Suprapubic skin (tissue), 4 donors: ENCODE data around the gene COQ10B. TPM values are rescaled to one million over a fixed set of nuclear protein-coding genes. Genes with fewer than 3 reads are reported as not detected.

Experiments used
- DNase-seq, 2 donors: peaks; one replicate each; pipeline ENCODE4 v3.0.0-alpha.2; 2019; ENCODE audit warnings: low spot score in 2 of 2
- H3K27ac ChIP-seq: fragments of 200-600 bp; sonication (generic); one replicate; pipeline ENCODE4 v1.5.1; 2019
- H3K27me3 ChIP-seq: fragments of 200-600 bp; sonication (generic); one replicate; pipeline ENCODE4 v1.5.1; 2019
- H3K36me3 ChIP-seq: fragments of 200-600 bp; sonication (generic); one replicate; pipeline ENCODE4 v1.5.1; 2019
- H3K4me1 ChIP-seq: fragments of 200-600 bp; sonication (generic); one replicate; pipeline ENCODE4 v1.5.1; 2019
- H3K4me3 ChIP-seq: fragments of 200-600 bp; sonication (generic); one replicate; pipeline ENCODE4 v1.5.1; 2019; ENCODE audit warnings: mild to moderate bottlenecking
- H3K9me3 ChIP-seq: fragments of 200-600 bp; sonication (generic); one replicate; pipeline ENCODE4 v1.5.1; 2019
- CTCF ChIP-seq, 2 donors: fragments of 200-600 bp in 1 of 2; fragments of 450-650 bp in 1 of 2; sonication (generic) in 1 of 2; IDR thresholded peaks; one replicate each; pipeline ENCODE4 v1.5.1; 2016 to 2019; ENCODE audit warnings: antibody characterized with exemption in 2 of 2, mild to moderate bottlenecking in 1 of 2, moderate library complexity in 1 of 2
- EP300 ChIP-seq: sonication (generic); formaldehyde crosslinking; IDR thresholded peaks from one replicate; pipeline ENCODE4 v1.6.1; 2017; ENCODE audit warnings: antibody characterized with exemption
- POLR2A ChIP-seq, 2 donors: fragments of 450-650 bp; IDR thresholded peaks; one replicate each; pipeline ENCODE4 v1.6.1; 2017; ENCODE audit warnings: antibody characterized with exemption in 2 of 2, mild to moderate bottlenecking in 2 of 2, moderate library complexity in 2 of 2
- POLR2AphosphoS5 ChIP-seq, 3 donors: sonication (generic); formaldehyde crosslinking; IDR thresholded peaks; one replicate each; pipeline ENCODE4 v1.6.1; 2017; ENCODE audit warnings: antibody characterized with exemption in 3 of 3
- WGBS: methylation state at CpG from one replicate; pipeline ENCODE4 v1.1.5; 2018; 5-methylcytosine and 5-hydroxymethylcytosine counted together
- total RNA-seq, 4 donors: library from RNA; depleted of rRNA; stranded (reverse); fragments of >200 nt; gene quantifications; one replicate each; pipeline ENCODE4 v1.1.0, GENCODE V29; 2016

Gene COQ10B
- total RNA-seq, 4 donors from 2014 or later, result 19.7 to 30.5 (median 25.2) TPM

GRCh38 chr2:197452754-197453122 is 614 bp upstream of the COQ10B start:
- peak overlapping the region; percentile 99 for H3K27ac ChIP-seq
- H3K4me1 ChIP-seq, result peaks cover 31% of the 10 kb centered on the region
- peak overlapping the region; percentile 73 for H3K4me3 ChIP-seq
- no peaks in the 10 kb centered on the region for H3K36me3 ChIP-seq
- H3K27me3 ChIP-seq, result no peaks in the 10 kb centered on the region
- H3K9me3 ChIP-seq, result no peaks in the 10 kb centered on the region
- no peak for DNase-seq
- TF ChIP-seq POLR2A (IDR thresholded peaks at IDR 0.05), result peak in 1 of 2 donors; percentile 66
- TF ChIP-seq EP300, result no peak
- WGBS, result 3% methylated on average over 11 of the region's 11 CpGs

- no peaks in the 10 kb centered on the region for H3K9me3 ChIP-seq
- no peaks in the 10 kb centered on the region for H3K27me3 ChIP-seq
- TF ChIP-seq POLR2AphosphoS5 (IDR thresholded peaks at IDR 0.05) (peak in 1 of 3 donors; percentile 12), EP300 (no peak), POLR2A (IDR thresholded peaks at IDR 0.05) (peak; percentile 13 to 24), CTCF (IDR thresholded peaks at IDR 0.05) (no peak)
- peaks cover under 1% of the 10 kb centered on the region for H3K36me3 ChIP-seq
- peak overlapping the region; percentile 99 for H3K27ac ChIP-seq
- H3K4me1 ChIP-seq, result peaks cover 36% of the 10 kb centered on the region
- H3K4me3 ChIP-seq, result peak overlapping the region; percentile 73
- WGBS, result 0% methylated on average over 11 of the region's 11 CpGs
- DNase-seq, result peak in 1 of 2 donors; percentile 90
Observed at GRCh38 chr2:197453914-197454398, 604 bp downstream of the COQ10B start.

- Histone ChIP-seq H3K4me3 (peak overlapping the region; percentile 73), H3K27ac (no peak overlapping the region), H3K4me1 (peaks cover 41% of the 10 kb centered on the region), H3K27me3 (no peaks in the 10 kb centered on the region), H3K36me3 (peaks cover 3% of the 10 kb centered on the region), H3K9me3 (no peaks in the 10 kb centered on the region)
- WGBS, result 71% methylated on average over 2 of the region's 2 CpGs
- no peak for DNase-seq
- TF ChIP-seq CTCF (IDR thresholded peaks at IDR 0.05) (no peak), POLR2A (IDR thresholded peaks at IDR 0.05) (no peak), POLR2AphosphoS5 (IDR thresholded peaks at IDR 0.05) (no peak), EP300 (no peak)
Observed at GRCh38 chr2:197454923-197455322, 1.6 kb downstream of the COQ10B start.

- TF ChIP-seq POLR2AphosphoS5 (IDR thresholded peaks at IDR 0.05) (no peak), POLR2A (IDR thresholded peaks at IDR 0.05) (no peak), EP300 (no peak), CTCF (IDR thresholded peaks at IDR 0.05) (no peak)
- Histone ChIP-seq H3K27ac (no peak overlapping the region), H3K4me1 (peaks cover 45% of the 10 kb centered on the region), H3K9me3 (no peaks in the 10 kb centered on the region), H3K27me3 (no peaks in the 10 kb centered on the region), H3K4me3 (no peak overlapping the region), H3K36me3 (peaks cover 7% of the 10 kb centered on the region)
- no peak for DNase-seq
- 83% methylated on average over 1 of the region's 1 CpG for WGBS
Observed at GRCh38 chr2:197455428-197455827, 2.1 kb downstream of the COQ10B start.

GRCh38 chr2:197460649-197461048 is 7.3 kb downstream of the COQ10B start:
- H3K27ac ChIP-seq, result no peak overlapping the region
- no peaks in the 10 kb centered on the region for H3K27me3 ChIP-seq
- TF ChIP-seq EP300, result no peak
- no peak for TF ChIP-seq POLR2AphosphoS5 (IDR thresholded peaks at IDR 0.05)
- no peak for TF ChIP-seq CTCF (IDR thresholded peaks at IDR 0.05)
- TF ChIP-seq POLR2A (IDR thresholded peaks at IDR 0.05), result no peak
- H3K4me3 ChIP-seq, result no peak overlapping the region
- no peak for DNase-seq
- H3K36me3 ChIP-seq, result peaks cover 41% of the 10 kb centered on the region
- peaks cover 31% of the 10 kb centered on the region for H3K4me1 ChIP-seq
- no peaks in the 10 kb centered on the region for H3K9me3 ChIP-seq
- 77% methylated on average over 4 of the region's 4 CpGs for WGBS

- Histone ChIP-seq H3K27ac (peak overlapping the region; percentile 36), H3K36me3 (peaks cover 45% of the 10 kb centered on the region), H3K27me3 (no peaks in the 10 kb centered on the region), H3K4me1 (peaks cover 30% of the 10 kb centered on the region), H3K4me3 (no peak overlapping the region), H3K9me3 (no peaks in the 10 kb centered on the region)
- no peak for TF ChIP-seq CTCF (IDR thresholded peaks at IDR 0.05)
- TF ChIP-seq POLR2AphosphoS5 (IDR thresholded peaks at IDR 0.05), result no peak
- no peak for TF ChIP-seq POLR2A (IDR thresholded peaks at IDR 0.05)
- no peak for TF ChIP-seq EP300
- 42% methylated on average over 2 of the region's 2 CpGs for WGBS
- DNase-seq, result no peak
Observed at GRCh38 chr2:197461057-197461456, 7.7 kb downstream of the COQ10B start.
